Right lobe of liver (tissue), 4 donors: ENCODE measurements around the gene SULT4A1.

Experiments used
- CTCF ChIP-seq, 4 donors: fragments of 200-600 bp in 3 of 4; fragments of 450-650 bp in 1 of 4; IDR thresholded peaks; one replicate each; pipeline versions ENCODE4 v1.5.1 to v1.8.0; 2016 to 2022; ENCODE audit warnings: antibody characterized with exemption in 4 of 4, mild to moderate bottlenecking in 2 of 4
- POLR2A ChIP-seq: fragments of 450-650 bp; IDR thresholded peaks from one replicate; pipeline ENCODE4 v1.6.1; 2017; ENCODE audit warnings: antibody characterized with exemption, mild to moderate bottlenecking
- donor health status: DM: no; HTN: no; CAD: no.
- donor health status: DM: no; HTN: no; CAD: no.
- donor health status: DM: no; HTN: yes; CAD: no.

- TF ChIP-seq POLR2A = no peak
- TF ChIP-seq CTCF (IDR thresholded peaks at IDR 0.05) = no peak
Measured at GRCh38 chr22:43890901-43891331, 28.6 kb upstream of the SULT4A1 start.
